K562 (cell line): ENCODE measurements around the gene NUCKS1.

Source experiments
- BACH1 ChIP-seq: fragments of 200-800 bp; sonication (Bioruptor generic); IDR thresholded peaks from 2 replicates; pipeline ENCODE4 v1.6.1; 2016; ENCODE audit warnings: missing genetic modification characterization, missing compliant biosample characterization
- BCL6 ChIP-seq: fragments of 250-450 bp; sonication (Bioruptor Pico); IDR thresholded peaks from 2 replicates; pipeline ENCODE4 v1.4.0; 2020
- CTCF ChIP-seq, 3 experiments: IDR thresholded peaks in 2 of 3; conservative IDR thresholded peaks in 1 of 3; 2 replicates each; pipeline ENCODE4 v1.5.1; 2011 to 2012; ENCODE audit warnings: low read length in 3 of 3, mild to moderate bottlenecking in 3 of 3, control low read depth in 2 of 3, improper control_type of control experiment in 1 of 3, inconsistent platforms in 1 of 3, low read depth in 1 of 3, mixed read lengths in 1 of 3, moderate library complexity in 1 of 3; ENCODE audit not compliant: insufficient read depth in 2 of 3
- EZH2 ChIP-seq: IDR thresholded peaks from 2 replicates; pipeline ENCODE4 v1.6.1; 2012; ENCODE audit warnings: low read depth, mild to moderate bottlenecking, inconsistent platforms, low read length, borderline replicate concordance
- MAFF ChIP-seq: IDR thresholded peaks from 2 replicates; pipeline ENCODE4 v1.6.1; 2012; ENCODE audit warnings: low read length, improper control_type of control experiment
- MECOM ChIP-seq: fragments of 250-450 bp; sonication (Bioruptor Pico); IDR thresholded peaks from 2 replicates; pipeline ENCODE4 v1.8.0; 2022; ENCODE audit warnings: inconsistent platforms
- MEIS2 ChIP-seq: fragments of 450-650 bp; IDR thresholded peaks from 2 replicates; pipeline ENCODE4 v1.6.1; 2014; ENCODE audit warnings: mild to moderate bottlenecking; ENCODE audit not compliant: partially characterized antibody
- POLR2A ChIP-seq: fragments of 450-650 bp; conservative IDR thresholded peaks from 2 replicates; pipeline ENCODE4 v1.6.1; 2016
- SP1 ChIP-seq: sonication (generic); formaldehyde crosslinking; IDR thresholded peaks from 2 replicates; pipeline ENCODE4 v1.8.1; 2022; ENCODE audit warnings: mild to moderate bottlenecking, missing genetic modification reagents
- SREBF1 ChIP-seq: fragments of 150-350 bp; IDR thresholded peaks from 2 replicates; pipeline ENCODE4 v1.6.1; 2014; ENCODE audit warnings: antibody characterized with exemption, low read depth, low read length, borderline replicate concordance

- TF ChIP-seq BACH1 (tag) (no peak), MECOM (no peak), CTCF (IDR thresholded peaks at IDR 0.05 in 2 of 3, conservative IDR thresholded peaks at IDR 0.05 in 1 of 3; ENCODE audit: insufficient read depth in 2 of 3, low read depth in 1 of 3, low read length in 3 of 3) (no peak), SP1 (CRISPR knock-in tag) (no peak), MAFF (no peak), BCL6 (CRISPR knock-in tag) (no peak), MEIS2 (no peak), SREBF1 (no peak), EZH2 (no peak), POLR2A (no peak)
Observed at GRCh38 chr1:205670611-205671430, 79.2 kb downstream of the NUCKS1 start.
